ENCODE results near the gene SESN1. TPM values are rescaled to one million over a fixed set of nuclear protein-coding genes. Genes with fewer than 3 reads are reported as not detected.

Gene SESN1
- total and polyA plus RNA-seq, 2 donors (not counting 1 experiment from before 2014, with no cell fraction given): 16.2 to 28.6 TPM

- intact Hi-C loops (cut with micrococcal nuclease): no loop called here
- Mint-ChIP-seq H3K4me1 (peaks cover 14% of the 10 kb centered on the region), H3K27ac (no peak overlapping the region), H3K4me3 (no peak overlapping the region), H3K27me3 (no peaks in the 10 kb centered on the region), H3K9me3 (ENCODE audit: insufficient read depth) (no peaks in the 10 kb centered on the region)
- Histone ChIP-seq H3K4me1 (ENCODE audit: control insufficient read depth in 2 of 2, insufficient read depth in 2 of 2, low read length in 2 of 2) (peaks cover 13 to 17% of the 10 kb centered on the region in 2 donors), H3K4me3 (ENCODE audit: control extremely low read depth in 1 of 5, extremely low read depth in 1 of 5, insufficient read depth in 1 of 5, low read depth in 2 of 5, low read length in 4 of 5) (no peak overlapping the region), H3K27me3 (replicated peaks in 1 of 4; ENCODE audit: control extremely low read depth in 1 of 4, control insufficient read depth in 3 of 4, insufficient read depth in 4 of 4, low read length in 3 of 4) (no peaks in the 10 kb centered on the region), H3K36me3 (replicated peaks in 1 of 2; ENCODE audit: control extremely low read depth in 1 of 2, control insufficient read depth in 1 of 2, extremely low read depth in 1 of 2, insufficient read depth in 2 of 2, low read length in 1 of 2) (no peaks in the 10 kb centered on the region), H3K79me2 (ENCODE audit: control insufficient read depth, insufficient read depth, low read length) (no peaks in the 10 kb centered on the region), H3K9ac (ENCODE audit: low read length) (no peak overlapping the region), H3K4me2 (replicated peaks; ENCODE audit: low read depth, low read length, poor library complexity, severe bottlenecking) (no peak overlapping the region), H3K27ac (ENCODE audit: low read length in 2 of 2) (no peak overlapping the region), H3K9me3 (ENCODE audit: control extremely low read depth in 1 of 3, control insufficient read depth in 2 of 3, insufficient read depth in 1 of 3, low read length in 2 of 3) (peaks cover 0 to 4% (median 0%) of the 10 kb centered on the region in 3 donors), H2AFZ (ENCODE audit: insufficient read depth, low read depth, low read length, poor library complexity, severe bottlenecking) (no peak overlapping the region), H4K20me1 (ENCODE audit: control insufficient read depth, insufficient read depth, low read length, poor library complexity, severe bottlenecking) (no peaks in the 10 kb centered on the region)
- ChIA-PET CTCF (no interaction called here), POLR2A (no interaction called here)
- no peak for ATAC-seq (ENCODE audit: low read depth)
- 100% methylated on average over 2 of the region's 6 CpGs for WGBS (ENCODE audit: insufficient coverage)
- no peak for DNase-seq
- no peak for TF ChIP-seq CTCF (IDR thresholded peaks at IDR 0.05)
- no peak for TF ChIP-seq EZH2 (IDR thresholded peaks at IDR 0.05; ENCODE audit: borderline replicate concordance, insufficient read depth, low read depth, low read length, poor library complexity, severe bottlenecking)
Observed at GRCh38 chr6:108961985-108962384, 132.7 kb downstream of the SESN1 start.

- no peak overlapping the region for H3K4me3 Mint-ChIP-seq
- no peaks in the 10 kb centered on the region for H3K27me3 Mint-ChIP-seq
- H3K27me3 ChIP-seq (replicated peaks in 1 of 4; ENCODE audit: control extremely low read depth in 1 of 4, control insufficient read depth in 3 of 4, insufficient read depth in 4 of 4, low read length in 3 of 4): no peaks in the 10 kb centered on the region
- H3K4me1 ChIP-seq (ENCODE audit: control insufficient read depth in 2 of 2, insufficient read depth in 2 of 2, low read length in 2 of 2): peaks cover 9 to 12% of the 10 kb centered on the region in 2 donors
- intact Hi-C loops (cut with micrococcal nuclease): no loop called here
- CTCF ChIA-PET: no interaction called here
- 97% methylated on average over 14 of the region's 14 CpGs for WGBS (ENCODE audit: insufficient coverage)
- no peak overlapping the region for H2AFZ ChIP-seq (ENCODE audit: insufficient read depth, low read depth, low read length, poor library complexity, severe bottlenecking)
- H3K4me3 ChIP-seq (ENCODE audit: control extremely low read depth in 1 of 5, extremely low read depth in 1 of 5, insufficient read depth in 1 of 5, low read depth in 2 of 5, low read length in 4 of 5): no peak overlapping the region
- no peaks in the 10 kb centered on the region for H3K79me2 ChIP-seq (ENCODE audit: control insufficient read depth, insufficient read depth, low read length)
- H3K36me3 ChIP-seq (replicated peaks in 1 of 2; ENCODE audit: control extremely low read depth in 1 of 2, control insufficient read depth in 1 of 2, extremely low read depth in 1 of 2, insufficient read depth in 2 of 2, low read length in 1 of 2): no peaks in the 10 kb centered on the region
- no peaks in the 10 kb centered on the region for H4K20me1 ChIP-seq (ENCODE audit: control insufficient read depth, insufficient read depth, low read length, poor library complexity, severe bottlenecking)
- H3K9me3 ChIP-seq (ENCODE audit: control extremely low read depth in 1 of 3, control insufficient read depth in 2 of 3, insufficient read depth in 1 of 3, low read length in 2 of 3): peaks cover 0 to 4% (median 0%) of the 10 kb centered on the region in 3 donors
- H3K27ac ChIP-seq (ENCODE audit: low read length in 2 of 2): no peak overlapping the region
- H3K9ac ChIP-seq (ENCODE audit: low read length): no peak overlapping the region
- H3K27ac Mint-ChIP-seq: no peak overlapping the region
- TF ChIP-seq CTCF (IDR thresholded peaks at IDR 0.05) (no peak), EZH2 (IDR thresholded peaks at IDR 0.05; ENCODE audit: borderline replicate concordance, insufficient read depth, low read depth, low read length, poor library complexity, severe bottlenecking) (no peak)
- no peak for ATAC-seq (ENCODE audit: low read depth)
- no peak overlapping the region for H3K4me2 ChIP-seq (replicated peaks; ENCODE audit: low read depth, low read length, poor library complexity, severe bottlenecking)
- DNase-seq: no peak
- H3K4me1 Mint-ChIP-seq: peaks cover 12% of the 10 kb centered on the region
- no peaks in the 10 kb centered on the region for H3K9me3 Mint-ChIP-seq (ENCODE audit: insufficient read depth)
- POLR2A ChIA-PET: no interaction called here
Observed at GRCh38 chr6:108961077-108961476, 133.6 kb downstream of the SESN1 start.
